NCI-H2081 treated with DMSO at 0.1 percent for 48 hours (cell line): ENCODE measurements around the gene PPP2R5D.

ENCODE experiments used
- DNase-seq: peaks from one replicate; lab custom pipeline; 2025; lab: John Stamatoyannopoulos, UW

The PPP2R5D gene

DNA sequence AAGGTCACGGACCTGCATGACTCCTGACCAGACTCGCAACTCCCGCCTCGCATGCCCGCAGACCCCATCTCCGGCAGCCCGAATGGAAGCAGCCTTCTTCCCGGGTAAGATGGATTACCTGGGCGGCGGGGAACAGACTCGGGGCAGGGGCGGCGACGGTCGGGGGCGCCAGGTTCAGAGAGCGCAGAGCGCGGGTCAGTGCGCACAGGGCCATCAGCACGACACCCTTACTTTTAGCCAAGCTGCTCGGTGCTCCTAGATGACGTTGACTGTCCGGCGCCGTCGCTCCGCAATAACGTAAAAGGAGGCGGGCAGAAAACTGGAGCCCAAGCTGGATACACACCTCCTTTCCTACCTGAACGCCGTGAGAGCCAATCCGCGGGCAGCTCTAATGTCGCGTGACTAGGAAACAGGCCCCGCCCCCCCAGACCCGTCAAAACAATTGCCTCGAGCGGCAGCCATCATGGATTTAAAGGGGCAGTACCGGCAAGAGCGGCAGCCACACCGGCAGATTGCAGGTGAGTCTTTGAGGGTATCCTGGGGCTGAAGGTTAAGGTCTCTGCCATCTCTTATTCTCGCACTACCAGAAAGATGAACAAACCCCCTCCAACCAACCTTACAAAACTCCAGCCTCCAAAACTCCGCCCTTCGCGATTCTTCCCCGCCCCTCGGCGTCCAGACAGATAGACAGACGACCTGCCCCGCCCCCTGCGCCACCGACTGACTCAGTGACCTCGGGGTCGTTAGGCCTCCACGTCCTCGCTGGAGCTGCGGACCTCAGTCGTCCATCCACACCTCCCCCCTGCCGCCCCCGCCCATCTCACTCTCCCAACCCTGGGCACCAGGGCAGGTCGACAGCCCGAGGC lies 75.0 kb downstream of the PPP2R5D start, which contains the start of the genes KLC4 and MRPL2:
TSS of gene KLC4 (plus strand) at position 464 of the 866 bp plus-strand sequence. CDS start 1,705 bp downstream, outside the sequence.
TSS of gene MRPL2 (minus strand) at position 267 of the 866 bp plus-strand sequence. CDS start at position 214, 53 bp downstream.
- DNase-seq = peak; percentile 93

DNA sequence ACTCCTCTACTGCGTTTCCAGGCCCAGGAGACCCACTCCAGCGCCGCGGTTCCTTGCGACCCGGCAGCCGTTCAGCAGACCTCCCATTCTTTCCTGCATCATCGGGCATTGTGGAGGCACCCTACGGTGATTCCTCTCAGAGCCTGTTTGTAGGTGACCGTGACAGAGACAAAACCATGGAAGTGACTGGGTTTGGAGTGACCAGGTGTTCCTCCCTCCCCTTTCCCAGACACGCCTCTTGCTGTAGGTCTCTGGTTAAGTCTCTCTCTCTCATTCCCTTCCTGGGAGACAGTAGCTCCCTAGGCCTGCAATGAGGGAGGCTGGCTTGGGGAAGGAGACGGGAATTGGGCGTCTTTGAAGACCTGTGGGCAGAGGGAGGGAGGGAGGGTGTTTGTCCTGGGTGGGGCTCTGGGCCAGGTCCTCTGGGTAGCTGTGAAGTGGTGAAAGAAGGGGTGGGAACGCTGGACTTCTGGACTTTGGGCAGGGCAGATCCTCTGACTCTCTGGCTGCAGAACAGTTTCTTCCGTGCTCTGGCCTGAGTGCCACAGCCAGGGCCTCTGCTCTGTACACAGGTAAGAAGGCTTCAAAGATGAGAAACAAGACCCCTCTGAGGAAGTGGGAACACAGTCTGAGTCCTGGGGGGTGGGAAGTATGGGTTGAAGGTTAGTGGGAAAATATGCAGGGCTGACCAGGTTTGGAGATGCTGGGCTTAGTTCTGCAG lies 75.8 kb downstream of the PPP2R5D start:
- DNase-seq = no peak

DNA sequence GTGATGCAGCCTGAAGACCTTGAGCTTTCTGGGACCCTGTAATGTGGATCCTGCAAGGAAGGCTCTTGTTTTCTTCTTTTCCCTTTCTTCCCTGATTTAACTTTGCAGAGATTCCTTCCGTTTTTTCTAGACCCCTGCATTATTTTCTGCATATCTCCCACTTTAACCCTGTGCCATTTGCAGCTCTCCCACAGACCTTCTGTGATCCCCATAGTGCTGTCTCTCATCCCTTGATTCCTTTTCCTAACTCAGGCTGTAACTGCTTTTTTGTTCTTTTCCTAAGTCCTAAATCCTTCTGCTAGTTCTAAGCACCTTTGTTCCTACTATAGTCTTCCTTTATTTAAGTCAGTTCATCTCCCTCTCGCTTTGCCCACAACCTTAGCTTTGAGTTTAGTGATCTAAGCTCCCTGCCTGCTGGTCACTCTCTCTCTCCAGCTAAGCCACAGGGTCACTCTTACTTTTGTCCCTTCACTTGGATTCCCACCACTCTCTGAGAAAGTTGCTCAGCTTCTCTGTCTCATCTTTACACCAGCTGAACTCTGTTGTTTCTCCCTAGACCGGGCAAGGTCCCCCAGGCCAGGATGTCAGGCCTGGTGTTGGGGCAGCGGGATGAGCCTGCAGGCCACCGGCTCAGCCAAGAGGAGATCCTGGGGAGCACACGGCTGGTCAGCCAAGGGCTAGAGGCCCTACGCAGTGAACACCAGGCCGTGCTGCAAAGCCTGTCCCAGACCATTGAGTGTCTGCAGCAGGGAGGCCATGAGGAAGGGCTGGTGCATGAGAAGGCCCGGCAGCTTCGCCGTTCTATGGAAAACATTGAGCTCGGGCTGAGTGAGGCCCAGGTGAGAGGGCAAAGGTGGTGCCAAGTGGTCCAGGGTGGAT lies 76.6 kb downstream of the PPP2R5D start:
- DNase-seq = no peak

DNA sequence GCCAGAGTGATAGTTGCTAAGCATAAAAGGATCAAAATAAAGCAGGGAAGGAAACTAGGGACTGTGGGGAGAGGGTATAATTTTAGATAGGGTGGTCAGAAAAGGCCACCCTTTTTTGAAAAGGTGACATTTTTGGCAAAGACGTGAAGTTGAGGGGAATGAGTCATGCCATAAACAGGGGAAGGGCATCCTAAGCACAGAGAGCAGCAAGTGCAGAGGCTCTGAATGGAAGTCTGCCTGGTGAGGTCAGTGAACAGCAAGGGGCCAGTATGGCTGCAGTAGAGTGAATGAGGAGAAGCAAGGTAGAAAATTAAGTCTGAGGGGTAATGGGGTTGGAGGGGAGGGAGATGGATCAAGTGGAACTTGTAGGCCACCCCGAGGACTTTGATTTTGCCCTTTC lies 77.5 kb downstream of the PPP2R5D start:
- DNase-seq = no peak
